Lower leg skin (tissue), 3 donors: ENCODE measurements around the gene VAMP4.

Source experiments
- POLR2A ChIP-seq, 2 donors: fragments of 450-650 bp; IDR thresholded peaks; one replicate each; pipeline ENCODE4 v1.6.1; 2016 to 2017; ENCODE audit warnings: antibody characterized with exemption in 2 of 2, mild to moderate bottlenecking in 1 of 2, moderate library complexity in 1 of 2
- TF ChIP-seq, protein P1 (sequence below), 3 donors: fragments of 450-650 bp; IDR thresholded peaks; one replicate each; pipeline ENCODE4 v1.5.1; 2016; ENCODE audit warnings: antibody characterized with exemption in 3 of 3, mild to moderate bottlenecking in 3 of 3, moderate library complexity in 2 of 3

- TF ChIP-seq POLR2A (IDR thresholded peaks at IDR 0.05) = no peak
- TF ChIP-seq, protein P1, sequence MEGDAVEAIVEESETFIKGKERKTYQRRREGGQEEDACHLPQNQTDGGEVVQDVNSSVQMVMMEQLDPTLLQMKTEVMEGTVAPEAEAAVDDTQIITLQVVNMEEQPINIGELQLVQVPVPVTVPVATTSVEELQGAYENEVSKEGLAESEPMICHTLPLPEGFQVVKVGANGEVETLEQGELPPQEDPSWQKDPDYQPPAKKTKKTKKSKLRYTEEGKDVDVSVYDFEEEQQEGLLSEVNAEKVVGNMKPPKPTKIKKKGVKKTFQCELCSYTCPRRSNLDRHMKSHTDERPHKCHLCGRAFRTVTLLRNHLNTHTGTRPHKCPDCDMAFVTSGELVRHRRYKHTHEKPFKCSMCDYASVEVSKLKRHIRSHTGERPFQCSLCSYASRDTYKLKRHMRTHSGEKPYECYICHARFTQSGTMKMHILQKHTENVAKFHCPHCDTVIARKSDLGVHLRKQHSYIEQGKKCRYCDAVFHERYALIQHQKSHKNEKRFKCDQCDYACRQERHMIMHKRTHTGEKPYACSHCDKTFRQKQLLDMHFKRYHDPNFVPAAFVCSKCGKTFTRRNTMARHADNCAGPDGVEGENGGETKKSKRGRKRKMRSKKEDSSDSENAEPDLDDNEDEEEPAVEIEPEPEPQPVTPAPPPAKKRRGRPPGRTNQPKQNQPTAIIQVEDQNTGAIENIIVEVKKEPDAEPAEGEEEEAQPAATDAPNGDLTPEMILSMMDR (IDR thresholded peaks at IDR 0.05) = no peak
Measured at GRCh38 chr1:171670739-171671138, 71.1 kb downstream of the VAMP4 start.
